AG09309 (cell line): ENCODE results near the gene FAM25G.

ENCODE experiments used
- DNase-seq: peaks from one replicate; pipeline ENCODE4 v3.0.0-alpha.2; 2010; ENCODE audit warnings: low read depth
- H3K4me3 ChIP-seq: 2 replicates; pipeline ENCODE4 v1.5.1; 2011; ENCODE audit warnings: mild to moderate bottlenecking, low read depth, low read length, moderate library complexity; ENCODE audit not compliant: control insufficient read depth
- CTCF ChIP-seq: IDR thresholded peaks from 2 replicates; pipeline ENCODE4 v1.5.1; 2011; ENCODE audit warnings: mild to moderate bottlenecking, low read depth, low read length, inconsistent platforms; ENCODE audit not compliant: insufficient read depth, control insufficient read depth; ENCODE audit errors: missing control alignments

Gene FAM25G

GRCh38 chr10:47440207-47440606, 51.3 kb downstream of the FAM25G start:
- no peak overlapping the region for H3K4me3 ChIP-seq
- TF ChIP-seq CTCF: no peak
- no peak for DNase-seq

- peak; percentile 83 for TF ChIP-seq CTCF
- DNase-seq: peak; percentile 45
Measured at GRCh38 chr10:47438857-47439474, 52.5 kb downstream of the FAM25G start.

More at GRCh38 chr10:47438857-47439474, 52.5 kb downstream of the FAM25G start:
- no peak overlapping the region for H3K4me3 ChIP-seq
